ENCODE measurements around the gene MEI1. TPM values are rescaled to one million over a fixed set of nuclear protein-coding genes. Genes with fewer than 3 reads are reported as not detected.

Gene MEI1
- total and polyA plus RNA-seq, 8 donors, result 0.15 to 2.3 (median 0.35) TPM; not detected in 1

GRCh38 chr22:41687901-41688364, 11.4 kb upstream of the MEI1 start:
- H3K36me3 ChIP-seq, result no peaks in the 10 kb centered on the region
- no peaks in the 10 kb centered on the region for H3K9me3 ChIP-seq
- intact Hi-C loops (cut with DNase I), result no loop called here
- no peak for FAIRE-seq
- peak overlapping the region; percentile 71 to 94 (median 83) for H3K4me3 ChIP-seq
- peaks cover 0 to 9% (median 6%) of the 10 kb centered on the region in 3 donors for H3K4me1 ChIP-seq
- TF ChIP-seq, protein P1, sequence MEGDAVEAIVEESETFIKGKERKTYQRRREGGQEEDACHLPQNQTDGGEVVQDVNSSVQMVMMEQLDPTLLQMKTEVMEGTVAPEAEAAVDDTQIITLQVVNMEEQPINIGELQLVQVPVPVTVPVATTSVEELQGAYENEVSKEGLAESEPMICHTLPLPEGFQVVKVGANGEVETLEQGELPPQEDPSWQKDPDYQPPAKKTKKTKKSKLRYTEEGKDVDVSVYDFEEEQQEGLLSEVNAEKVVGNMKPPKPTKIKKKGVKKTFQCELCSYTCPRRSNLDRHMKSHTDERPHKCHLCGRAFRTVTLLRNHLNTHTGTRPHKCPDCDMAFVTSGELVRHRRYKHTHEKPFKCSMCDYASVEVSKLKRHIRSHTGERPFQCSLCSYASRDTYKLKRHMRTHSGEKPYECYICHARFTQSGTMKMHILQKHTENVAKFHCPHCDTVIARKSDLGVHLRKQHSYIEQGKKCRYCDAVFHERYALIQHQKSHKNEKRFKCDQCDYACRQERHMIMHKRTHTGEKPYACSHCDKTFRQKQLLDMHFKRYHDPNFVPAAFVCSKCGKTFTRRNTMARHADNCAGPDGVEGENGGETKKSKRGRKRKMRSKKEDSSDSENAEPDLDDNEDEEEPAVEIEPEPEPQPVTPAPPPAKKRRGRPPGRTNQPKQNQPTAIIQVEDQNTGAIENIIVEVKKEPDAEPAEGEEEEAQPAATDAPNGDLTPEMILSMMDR (IDR thresholded peaks at IDR 0.05), result no peak
- ATAC-seq, result peak; percentile 8 to 33 (median 29)
- no peaks in the 10 kb centered on the region for H3K27me3 ChIP-seq
- peak in 3 of 6 donors; percentile 37 to 67 (median 42) for DNase-seq
- WGBS, 2 donors, result 1% methylated on average over 20 of the region's 20 CpGs
- H3K27ac ChIP-seq, result peak overlapping the region; percentile 91 to 96 (median 94)

DNA sequence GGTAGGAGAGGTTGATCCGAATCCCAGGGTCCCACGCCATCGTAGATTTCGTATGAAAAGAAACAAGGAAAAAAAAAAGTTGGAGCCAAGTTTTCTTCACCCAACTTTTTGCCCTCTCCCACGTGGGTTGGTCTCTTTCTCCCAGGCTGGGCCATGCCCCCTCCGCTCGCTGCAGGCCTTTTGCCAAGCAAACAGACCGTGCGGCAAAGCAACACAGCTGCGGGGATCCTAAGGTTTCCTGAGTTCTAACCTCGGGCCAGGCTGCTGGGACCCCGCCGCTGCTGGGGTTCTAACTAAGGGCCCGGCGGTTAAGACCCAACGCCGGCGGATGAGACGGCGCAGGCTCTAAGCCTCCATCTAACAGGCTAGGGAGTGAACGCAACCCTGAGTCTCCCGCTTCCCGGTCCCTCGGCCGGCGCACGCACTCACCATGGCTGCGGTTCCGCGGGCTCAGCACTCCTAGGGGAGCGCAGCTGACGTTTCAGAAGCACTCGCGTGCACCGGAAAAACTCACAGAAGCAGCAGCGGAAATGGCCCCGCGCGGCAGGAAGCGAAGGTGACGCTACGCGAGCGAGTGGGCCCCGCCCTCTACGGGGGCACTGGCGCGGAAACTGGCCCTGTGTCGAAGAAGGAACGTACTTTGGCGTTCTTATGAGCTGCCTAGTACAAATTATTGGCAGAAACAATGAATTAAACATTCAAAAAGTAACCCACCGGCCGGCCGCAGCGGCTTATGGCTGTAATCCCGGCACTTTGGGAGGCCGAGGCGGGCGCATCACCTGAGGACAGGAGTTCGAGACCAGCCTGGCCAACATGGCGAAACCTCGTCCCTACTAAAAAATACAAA, 10.7 kb upstream of the MEI1 start, which contains the start of gene SNU13:
SNU13 (minus strand) TSS at position 503 of the 847 bp plus-strand sequence; CDS start at position 432, 71 bp downstream.
- TF ChIP-seq, protein P1 (IDR thresholded peaks at IDR 0.05), result peak in 1 of 4 donors; percentile 7
- peak; percentile 86 to 95 (median 88) for DNase-seq
- ATAC-seq, result peak; percentile 95 to 96 (median 96)
- Histone ChIP-seq H3K9me3 (no peaks in the 10 kb centered on the region), H3K36me3 (no peaks in the 10 kb centered on the region), H3K4me3 (peak within 1 kb of the TSS; percentile 71 to 94 (median 83)), H3K27me3 (no peaks in the 10 kb centered on the region), H3K4me1 (peaks cover 0 to 9% (median 6%) of the 10 kb centered on the region in 3 donors), H3K27ac (peak within 1 kb of the TSS; percentile 91 to 96 (median 94))
- FAIRE-seq, result peak; percentile 90
- intact Hi-C loops (cut with DNase I), result no loop called here
- WGBS, 2 donors, result 0 to 1% methylated on average over 58 to 62 of the region's 62 CpGs

DNA sequence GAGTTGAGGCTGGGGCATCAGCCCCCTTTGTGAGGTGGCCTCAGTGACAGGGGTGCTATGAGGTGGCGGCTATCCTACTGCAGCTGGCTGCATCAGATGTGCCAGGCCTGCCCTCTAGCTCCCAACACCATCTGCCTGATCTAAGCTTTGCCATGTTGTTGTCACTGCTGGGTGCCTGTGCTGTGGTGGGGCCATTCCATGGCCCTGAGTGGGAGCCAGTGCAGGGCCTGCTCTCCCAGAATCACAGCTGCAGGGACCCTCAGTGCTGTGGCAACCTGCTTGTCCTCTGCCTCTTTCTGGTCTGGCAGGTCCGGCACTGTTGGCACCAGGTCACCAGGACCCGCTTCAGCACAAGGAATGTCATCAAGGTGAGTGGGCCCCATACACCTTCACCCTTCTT, 8.8 kb upstream of the MEI1 start:
- intact Hi-C loops (cut with DNase I), result loop anchor here in 1 of 3 donors (10.0 kb wide), 1 partner anchor 254 kb away; the partner anchor contains the start of gene CENPM
- 80 to 88% methylated on average over 3 of the region's 3 CpGs for WGBS, 2 donors
- Histone ChIP-seq H3K9me3 (no peaks in the 10 kb centered on the region), H3K27ac (no peak overlapping the region), H3K36me3 (no peaks in the 10 kb centered on the region), H3K4me1 (peaks cover 0 to 9% (median 6%) of the 10 kb centered on the region in 3 donors), H3K4me3 (no peak overlapping the region), H3K27me3 (no peaks in the 10 kb centered on the region)
- no peak for FAIRE-seq
- ATAC-seq, result no peak
- TF ChIP-seq, protein P1 (IDR thresholded peaks at IDR 0.05), result no peak
- DNase-seq, result peak in 1 of 6 donors; percentile 48

- peaks cover 0 to 10% (median 0%) of the 10 kb centered on the region in 3 donors for H3K4me1 ChIP-seq
- no peaks in the 10 kb centered on the region for H3K9me3 ChIP-seq
- FAIRE-seq, result no peak
- H3K27me3 ChIP-seq, result no peaks in the 10 kb centered on the region
- 71 to 73% methylated on average over 2 of the region's 2 CpGs for WGBS, 2 donors
- TF ChIP-seq, protein P1 (IDR thresholded peaks at IDR 0.05), result no peak
- no peak overlapping the region for H3K27ac ChIP-seq
- no peak overlapping the region for H3K4me3 ChIP-seq
- ATAC-seq, result no peak
- intact Hi-C loops (cut with DNase I), result loop anchor here in 2 of 3 donors (5.0 to 10.0 kb wide), 2 partner anchors 247 to 250 kb away; partner anchors contain the start of gene CENPM (in 1 of the 2)
- no peaks in the 10 kb centered on the region for H3K36me3 ChIP-seq
- no peak for DNase-seq
Observed at GRCh38 chr22:41695211-41695610, 4.1 kb upstream of the MEI1 start.

Measured in pancreas (tissue), 10 donors.